Natural killer cell (primary cell): ENCODE results near the gene RDH8. TPM values are rescaled to one million over a fixed set of nuclear protein-coding genes. Genes with fewer than 3 reads are reported as not detected.

Experiments used
- ATAC-seq, 3 donors: fragments of 150-1000 bp in 2 of 3; fragments of 200-7000 bp in 1 of 3; cut with Tn5 transposase; 1 replicate in 1 of 3; 2 replicates in 2 of 3; pipeline ENCODE4 v1.10.0; 2021; ENCODE audit warnings: mild to moderate bottlenecking in 2 of 3, moderate library complexity in 2 of 3
- DNase-seq, 2 donors: peaks; one replicate each; pipeline versions ENCODE4 v3.0.0 to v3.0.0-alpha.2; 2013 to 2021; ENCODE audit warnings: mixed read lengths in 1 of 2
- H3K27ac ChIP-seq: one replicate; pipeline ENCODE4 v1.5.1; 2013; ENCODE audit warnings: mild to moderate bottlenecking, low read length
- H3K27me3 ChIP-seq: one replicate; pipeline ENCODE4 v1.6.1; 2013; ENCODE audit warnings: low read length; ENCODE audit not compliant: control insufficient read depth, insufficient read depth
- H3K36me3 ChIP-seq: one replicate; pipeline ENCODE4 v1.6.1; 2013; ENCODE audit warnings: low read length; ENCODE audit not compliant: control insufficient read depth, insufficient read depth
- H3K4me1 ChIP-seq: one replicate; pipeline ENCODE4 v1.6.1; 2013; ENCODE audit warnings: low read length; ENCODE audit not compliant: control insufficient read depth, insufficient read depth
- H3K4me3 ChIP-seq: one replicate; pipeline ENCODE4 v1.5.1; 2013; ENCODE audit warnings: low read length
- H3K9me3 ChIP-seq: one replicate; pipeline ENCODE4 v1.6.1; 2013; ENCODE audit warnings: low read length; ENCODE audit not compliant: control insufficient read depth, insufficient read depth
- H3K27ac Mint-ChIP-seq, 2 donors: one replicate each; pipeline ENCODE4 v1.8.0; 2022; ENCODE audit warnings: mild to moderate bottlenecking in 2 of 2, mixed read lengths in 2 of 2, moderate library complexity in 1 of 2
- H3K27me3 Mint-ChIP-seq, 2 donors: one replicate each; pipeline ENCODE4 v1.8.0; 2022; ENCODE audit warnings: low read depth in 2 of 2, mixed read lengths in 2 of 2
- H3K36me3 Mint-ChIP-seq: one replicate; pipeline ENCODE4 v1.8.0; 2022; ENCODE audit warnings: mixed read lengths
- H3K4me1 Mint-ChIP-seq, 2 donors: one replicate each; pipeline ENCODE4 v1.8.0; 2022; ENCODE audit warnings: mixed read lengths in 2 of 2
- H3K4me3 Mint-ChIP-seq: one replicate; pipeline ENCODE4 v1.8.0; 2022; ENCODE audit warnings: mild to moderate bottlenecking, moderate library complexity, mixed read lengths
- H3K9me3 Mint-ChIP-seq, 2 donors: one replicate each; pipeline ENCODE4 v1.8.0; 2022; ENCODE audit warnings: mixed read lengths in 2 of 2
- CTCF ChIP-seq: fragments of 200-600 bp; IDR thresholded peaks from one replicate; pipeline ENCODE4 v1.8.0; 2022; ENCODE audit warnings: antibody characterized with exemption
- WGBS: methylation state at CpG from one replicate; pipeline ENCODE4 v1.1.7; 2013; ENCODE audit warnings: missing lambda C conversion rate; ENCODE audit not compliant: insufficient coverage; 5-methylcytosine and 5-hydroxymethylcytosine counted together
- intact Hi-C: fragments of 100-400 bp; cut with micrococcal nuclease; formaldehyde crosslinking; loops from one replicate; pipeline ENCODE4 v1.14.2; 2022
- total RNA-seq, 4 donors: library from RNA; stranded (reverse); fragments of 120-200 nt in 1 of 4; gene quantifications; one replicate each; pipeline versions ENCODE4 v1.2.3 to v1.2.4, GENCODE V29; 2013 to 2022

Gene RDH8
- total RNA-seq, 3 donors from 2014 or later (not counting 1 experiment from before 2014, with no cell fraction given) = not detected

GRCh38 chr19:10010939-10011338, 2.3 kb upstream of the RDH8 start:
- no peak for TF ChIP-seq CTCF
- Histone ChIP-seq H3K4me3 (no peak overlapping the region), H3K4me1 (peaks cover 43% of the 10 kb centered on the region), H3K36me3 (no peaks in the 10 kb centered on the region), H3K27ac (no peak overlapping the region), H3K27me3 (peaks cover 16% of the 10 kb centered on the region), H3K9me3 (no peaks in the 10 kb centered on the region)
- no peaks in the 10 kb centered on the region for H3K9me3 Mint-ChIP-seq
- H3K27me3 Mint-ChIP-seq = peaks cover 33 to 36% of the 10 kb centered on the region in 2 donors
- ATAC-seq (no peak), DNase-seq (no peak)
- intact Hi-C loops = no loop called here
- peak overlapping the region; percentile 29 for H3K4me3 Mint-ChIP-seq
- no peaks in the 10 kb centered on the region for H3K36me3 Mint-ChIP-seq
- no peak overlapping the region for H3K27ac Mint-ChIP-seq
- 69% methylated on average over 9 of the region's 9 CpGs for WGBS
- peaks cover 26 to 45% of the 10 kb centered on the region in 2 donors for H3K4me1 Mint-ChIP-seq

GRCh38 chr19:10011974-10012373, 1.3 kb upstream of the RDH8 start:
- DNase-seq = no peak
- no peak for ATAC-seq
- Mint-ChIP-seq H3K4me3 (no peak overlapping the region), H3K36me3 (no peaks in the 10 kb centered on the region), H3K9me3 (no peaks in the 10 kb centered on the region), H3K4me1 (peaks cover 16 to 34% of the 10 kb centered on the region in 2 donors), H3K27ac (no peak overlapping the region), H3K27me3 (peaks cover 33 to 36% of the 10 kb centered on the region in 2 donors)
- intact Hi-C loops = no loop called here
- 52% methylated on average over 5 of the region's 7 CpGs for WGBS
- peaks cover 16% of the 10 kb centered on the region for H3K27me3 ChIP-seq
- TF ChIP-seq CTCF = no peak
- H3K9me3 ChIP-seq = no peaks in the 10 kb centered on the region
- no peaks in the 10 kb centered on the region for H3K36me3 ChIP-seq
- H3K27ac ChIP-seq = no peak overlapping the region
- no peak overlapping the region for H3K4me3 ChIP-seq
- peaks cover 32% of the 10 kb centered on the region for H3K4me1 ChIP-seq

- Histone ChIP-seq H3K4me1 (peaks cover 12% of the 10 kb centered on the region), H3K9me3 (no peaks in the 10 kb centered on the region), H3K4me3 (no peak overlapping the region), H3K27ac (no peak overlapping the region), H3K36me3 (no peaks in the 10 kb centered on the region), H3K27me3 (peaks cover 7% of the 10 kb centered on the region)
- no peak for TF ChIP-seq CTCF
- Mint-ChIP-seq H3K27me3 (peaks cover 17 to 23% of the 10 kb centered on the region in 2 donors), H3K4me1 (peaks cover 6 to 14% of the 10 kb centered on the region in 2 donors), H3K36me3 (no peaks in the 10 kb centered on the region), H3K4me3 (no peak overlapping the region), H3K9me3 (no peaks in the 10 kb centered on the region), H3K27ac (no peak overlapping the region)
- ATAC-seq (no peak), DNase-seq (no peak)
- intact Hi-C loops = no loop called here
- 68% methylated on average over 4 of the region's 6 CpGs for WGBS
These were observed 743 bp downstream of the RDH8 start for GRCh38 chr19:10013834-10014618.

- no peak overlapping the region for H3K27ac ChIP-seq
- intact Hi-C loops = no loop called here
- no peaks in the 10 kb centered on the region for H3K4me1 Mint-ChIP-seq
These were observed 5.0 kb downstream of the RDH8 start for GRCh38 chr19:10018263-10018662.

More at GRCh38 chr19:10018263-10018662, 5.0 kb downstream of the RDH8 start:
- 86% methylated on average over 2 of the region's 3 CpGs for whole genome bisulfite sequencing
- no peaks in the 10 kb centered on the region for H3K9me3 Mint-ChIP-seq
- peaks cover 6 to 7% of the 10 kb centered on the region in 2 donors for H3K27me3 Mint-ChIP-seq
- no peak for TF ChIP-seq CTCF
- Histone ChIP-seq H3K4me1 (no peaks in the 10 kb centered on the region), H3K36me3 (no peaks in the 10 kb centered on the region), H3K4me3 (no peak overlapping the region), H3K9me3 (no peaks in the 10 kb centered on the region), H3K27me3 (no peaks in the 10 kb centered on the region)
- H3K4me3 Mint-ChIP-seq = no peak overlapping the region
- no peak overlapping the region for H3K27ac Mint-ChIP-seq
- ATAC-seq (no peak), DNase-seq (no peak)
- H3K36me3 Mint-ChIP-seq = no peaks in the 10 kb centered on the region
